Activated T-helper 2 cell treated with anti-CD3 and anti-CD28 coated beads, Interferon-gamma antibody, Interleukin-2, Interleukin-4, amounts not matched to agents 10 μg/mL and 5 μg/mL and 100 μg/mL, durations not matched to agents 14 hours and 24 hours and 36 hours (primary cell): ENCODE data around the gene PTPRU. TPM values are rescaled to one million over a fixed set of nuclear protein-coding genes. Genes with fewer than 3 reads are reported as not detected.
A peak's percentile ranks its signal among the peaks of the same experiment; 100 is the strongest.

ENCODE experiments used
- DNase-seq: peaks from one replicate; pipeline ENCODE4 v3.0.0; 2021; ENCODE audit warnings: low spot score
- H3K27ac Mint-ChIP-seq: one replicate; pipeline ENCODE4 v1.8.0; 2021; ENCODE audit warnings: mixed read lengths
- H3K27me3 Mint-ChIP-seq: one replicate; pipeline ENCODE4 v1.8.0; 2021; ENCODE audit warnings: low read depth, mixed read lengths
- H3K36me3 Mint-ChIP-seq: one replicate; pipeline ENCODE4 v1.8.0; 2021; ENCODE audit warnings: low read depth, mixed read lengths
- H3K4me1 Mint-ChIP-seq: one replicate; pipeline ENCODE4 v1.8.0; 2021; ENCODE audit warnings: low read depth, mixed read lengths
- H3K4me3 Mint-ChIP-seq: one replicate; pipeline ENCODE4 v1.8.0; 2021; ENCODE audit warnings: low read depth, mild to moderate bottlenecking, moderate library complexity, mixed read lengths
- H3K9me3 Mint-ChIP-seq: one replicate; pipeline ENCODE4 v1.8.0; 2021; ENCODE audit warnings: mixed read lengths
- intact Hi-C: fragments of 100-400 bp; cut with micrococcal nuclease; formaldehyde crosslinking; loops from one replicate; pipeline ENCODE4 v1.15.1; 2023
- total RNA-seq: library from RNA; stranded (reverse); gene quantifications from 2 replicates; pipeline ENCODE4 v1.2.3, GENCODE V29; 2022

Gene PTPRU
- total RNA-seq, 1 donor from 2014 or later = 0.30 TPM

DNA sequence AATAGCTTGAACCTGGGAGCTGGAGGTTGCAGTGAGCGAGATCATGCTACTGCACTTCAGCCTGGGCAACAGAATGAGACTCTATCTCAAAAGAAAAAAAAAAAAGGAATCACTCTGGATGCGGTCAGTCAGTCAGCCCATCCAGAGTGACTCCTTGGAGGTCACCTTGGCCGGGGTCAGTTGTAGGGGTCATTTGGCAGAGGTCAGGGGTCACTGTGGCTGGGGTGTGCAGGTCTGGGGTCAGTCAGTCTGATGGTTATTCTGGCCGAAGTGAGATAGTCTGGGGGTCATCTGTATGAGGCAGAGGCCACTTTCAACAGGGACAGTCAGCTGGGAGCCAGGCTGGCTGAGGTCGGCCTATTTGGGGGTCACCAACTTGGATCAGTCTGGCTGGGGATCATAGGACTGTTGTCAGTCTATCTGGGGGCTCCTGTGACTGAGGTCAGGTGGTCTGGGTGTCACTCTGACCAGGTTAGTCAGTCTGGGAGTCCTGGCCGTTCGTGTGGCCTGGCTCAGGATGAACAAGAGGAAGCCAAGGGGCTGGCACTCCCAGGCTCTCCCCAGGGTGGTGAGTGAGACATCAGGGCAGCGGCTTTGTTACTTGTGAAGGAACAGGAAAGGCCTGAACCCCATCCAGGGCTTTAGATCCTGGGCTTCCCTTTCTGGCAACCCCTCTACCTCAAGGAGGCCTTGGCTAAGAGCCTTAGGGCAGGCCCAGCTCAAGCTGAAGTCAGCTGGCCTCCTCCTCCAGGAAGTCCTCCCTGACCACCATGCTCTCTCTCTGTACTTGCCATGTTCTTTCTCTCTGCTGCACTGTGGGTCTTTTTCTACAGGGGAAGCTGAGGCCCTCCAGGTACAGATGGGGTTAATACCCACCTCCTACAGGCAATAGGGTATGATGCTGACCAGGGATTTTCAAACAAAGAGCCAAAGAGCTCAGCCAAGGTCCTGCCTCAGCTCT, 15.1 kb downstream of the PTPRU start:
- intact Hi-C loops = no loop called here
- no peaks in the 10 kb centered on the region for H3K9me3 Mint-ChIP-seq
- H3K4me3 Mint-ChIP-seq = no peak overlapping the region
- no peak for DNase-seq
- H3K36me3 Mint-ChIP-seq = no peaks in the 10 kb centered on the region
- H3K27ac Mint-ChIP-seq = no peak overlapping the region
- H3K27me3 Mint-ChIP-seq = peaks cover 10% of the 10 kb centered on the region
- no peaks in the 10 kb centered on the region for H3K4me1 Mint-ChIP-seq

DNA sequence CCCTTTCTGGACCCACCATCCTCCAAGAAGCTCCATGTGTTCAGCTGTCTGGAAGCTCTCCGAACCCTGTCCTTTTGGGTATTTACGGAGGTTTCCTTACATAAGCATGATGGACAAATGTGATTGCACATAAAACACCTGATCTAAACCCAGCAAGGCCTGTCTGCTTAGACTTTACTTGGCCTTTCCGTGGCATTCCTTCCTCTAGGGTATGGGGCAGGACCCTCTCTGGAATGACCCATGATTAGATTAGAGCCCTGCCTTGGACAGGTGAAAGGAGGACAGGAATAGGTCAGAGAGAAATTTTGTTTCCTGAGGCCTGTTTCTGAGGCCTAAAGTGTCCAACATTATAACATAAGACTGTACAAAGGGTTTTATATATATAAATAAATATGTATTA, 16.9 kb downstream of the PTPRU start:
- intact Hi-C loops = no loop called here
- no peaks in the 10 kb centered on the region for H3K36me3 Mint-ChIP-seq
- H3K9me3 Mint-ChIP-seq = no peaks in the 10 kb centered on the region
- H3K4me1 Mint-ChIP-seq = no peaks in the 10 kb centered on the region
- DNase-seq = no peak
- H3K27ac Mint-ChIP-seq = no peak overlapping the region
- H3K27me3 Mint-ChIP-seq = peaks cover 15% of the 10 kb centered on the region
- H3K4me3 Mint-ChIP-seq = no peak overlapping the region

DNA sequence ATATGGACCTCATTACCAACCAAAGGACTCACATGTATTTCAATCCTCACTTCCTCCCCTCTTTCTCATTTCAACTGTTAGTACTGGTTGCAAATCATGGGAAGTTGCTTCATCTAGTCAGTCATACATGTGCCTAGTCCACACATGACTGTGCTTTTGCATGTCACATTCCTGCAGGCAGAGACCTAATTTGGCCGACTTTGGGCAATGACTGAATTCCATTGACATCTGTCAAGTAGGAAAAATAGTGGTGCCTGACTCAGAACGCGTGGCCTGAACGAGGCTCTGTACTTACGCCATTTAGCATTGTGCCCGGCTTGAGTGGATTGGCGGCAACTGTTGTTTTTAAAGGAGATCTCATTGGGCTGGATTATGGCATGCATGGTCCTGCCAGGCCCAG, 18.0 kb downstream of the PTPRU start:
- no peak for DNase-seq
- no peaks in the 10 kb centered on the region for H3K4me1 Mint-ChIP-seq
- no peaks in the 10 kb centered on the region for H3K9me3 Mint-ChIP-seq
- no peak overlapping the region for H3K27ac Mint-ChIP-seq
- H3K36me3 Mint-ChIP-seq = no peaks in the 10 kb centered on the region
- intact Hi-C loops = no loop called here
- no peak overlapping the region for H3K4me3 Mint-ChIP-seq
- peaks cover 22% of the 10 kb centered on the region for H3K27me3 Mint-ChIP-seq

DNA sequence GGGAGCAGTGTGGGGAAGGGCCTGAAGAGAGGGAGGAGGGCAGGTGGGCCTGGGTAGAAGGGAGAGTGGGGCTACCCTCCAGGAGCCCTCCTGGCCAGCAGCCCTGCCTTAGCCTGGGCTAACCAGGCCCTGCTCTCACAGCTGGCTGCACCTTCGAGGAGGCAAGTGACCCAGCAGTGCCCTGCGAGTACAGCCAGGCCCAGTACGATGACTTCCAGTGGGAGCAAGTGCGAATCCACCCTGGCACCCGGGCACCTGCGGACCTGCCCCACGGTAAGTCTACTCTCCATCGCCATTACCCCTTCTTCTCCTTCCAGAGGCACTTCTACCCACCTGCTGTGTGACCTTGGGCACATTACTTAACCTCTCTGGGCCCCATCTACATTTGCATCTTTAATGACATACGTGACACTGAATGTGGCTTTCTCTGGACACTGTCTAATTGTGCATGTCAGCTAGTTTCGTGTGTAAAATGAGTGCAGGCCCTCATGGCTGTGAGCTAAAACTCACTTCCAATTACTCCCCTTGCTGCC, 18.9 kb downstream of the PTPRU start:
- H3K4me3 Mint-ChIP-seq = no peak overlapping the region

DNA sequence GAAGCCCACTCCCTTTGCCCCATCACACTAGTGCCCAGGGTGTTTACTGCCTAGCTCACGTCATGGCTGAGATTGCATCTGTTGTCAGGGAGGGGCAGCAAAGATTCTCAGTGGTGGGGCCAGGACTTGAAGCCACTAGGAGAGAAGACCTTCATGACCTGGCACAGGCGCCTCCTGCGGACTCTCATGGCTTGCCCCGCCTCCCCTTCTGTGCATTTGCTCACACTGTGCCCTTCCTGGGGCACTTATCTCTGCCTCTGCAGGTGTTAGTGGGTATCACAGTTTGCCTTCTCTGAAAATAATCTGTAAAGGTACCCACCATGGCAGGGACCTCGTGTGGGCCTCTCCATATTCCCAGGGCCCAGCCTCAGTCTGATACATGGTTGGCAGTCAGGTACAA, 20.1 kb downstream of the PTPRU start:
- DNase-seq = no peak
- Mint-ChIP-seq H3K36me3 (no peaks in the 10 kb centered on the region), H3K27me3 (peaks cover 35% of the 10 kb centered on the region), H3K27ac (no peak overlapping the region), H3K4me3 (no peak overlapping the region), H3K4me1 (peaks cover 3% of the 10 kb centered on the region), H3K9me3 (no peaks in the 10 kb centered on the region)
- intact Hi-C loops = no loop called here

More for the DNA sequence above, 18.9 kb downstream of the PTPRU start:
- intact Hi-C loops = no loop called here
- DNase-seq = no peak
- no peaks in the 10 kb centered on the region for H3K36me3 Mint-ChIP-seq
- no peaks in the 10 kb centered on the region for H3K9me3 Mint-ChIP-seq
- peaks cover 2% of the 10 kb centered on the region for H3K4me1 Mint-ChIP-seq
- H3K27me3 Mint-ChIP-seq = peaks cover 25% of the 10 kb centered on the region
- H3K27ac Mint-ChIP-seq = no peak overlapping the region

DNA sequence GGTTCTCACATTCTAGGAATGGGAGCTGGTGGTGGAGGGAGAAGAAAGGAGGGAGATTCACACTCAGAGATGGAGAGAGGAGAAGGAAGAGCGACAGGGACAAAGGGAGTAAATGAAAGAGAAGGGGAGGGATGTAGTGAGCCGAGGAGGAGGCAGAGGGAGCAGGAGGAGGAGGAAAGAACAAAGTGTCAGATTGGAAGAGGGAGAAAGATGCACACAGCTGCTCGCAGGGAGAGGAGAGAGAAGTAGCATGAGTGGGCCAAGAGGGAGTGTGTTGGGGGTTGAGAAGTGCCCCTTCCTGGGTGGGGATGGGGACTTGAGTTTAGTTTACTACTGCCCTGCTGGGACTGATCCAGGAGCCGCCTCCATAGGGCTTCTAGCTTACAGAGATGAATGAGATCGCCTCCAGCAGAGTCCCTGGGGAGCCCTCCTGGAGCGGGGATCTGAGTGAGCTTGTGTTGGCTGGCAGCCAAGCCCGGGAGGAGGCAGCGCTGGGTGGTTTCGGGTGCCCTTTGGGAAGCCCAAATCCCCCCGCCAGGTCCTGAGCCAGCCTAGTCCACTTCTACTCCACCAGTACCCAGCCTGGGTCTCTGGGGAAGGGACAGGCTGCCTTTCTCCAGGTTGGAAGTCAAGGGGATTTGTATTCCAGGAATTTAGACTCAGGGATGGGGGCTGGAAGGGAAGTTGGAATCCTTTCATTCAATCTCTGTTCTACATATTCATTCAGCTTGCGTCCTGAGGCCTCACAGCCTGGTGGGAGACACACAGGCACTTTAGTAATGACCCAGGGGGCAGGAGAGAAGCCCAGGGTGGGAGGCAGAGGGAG, 20.9 kb downstream of the PTPRU start:
- Mint-ChIP-seq H3K4me1 (peaks cover 3% of the 10 kb centered on the region), H3K27me3 (peaks cover 42% of the 10 kb centered on the region), H3K9me3 (no peaks in the 10 kb centered on the region), H3K4me3 (no peak overlapping the region), H3K36me3 (no peaks in the 10 kb centered on the region), H3K27ac (no peak overlapping the region)
- intact Hi-C loops = no loop called here
- no peak for DNase-seq

DNA sequence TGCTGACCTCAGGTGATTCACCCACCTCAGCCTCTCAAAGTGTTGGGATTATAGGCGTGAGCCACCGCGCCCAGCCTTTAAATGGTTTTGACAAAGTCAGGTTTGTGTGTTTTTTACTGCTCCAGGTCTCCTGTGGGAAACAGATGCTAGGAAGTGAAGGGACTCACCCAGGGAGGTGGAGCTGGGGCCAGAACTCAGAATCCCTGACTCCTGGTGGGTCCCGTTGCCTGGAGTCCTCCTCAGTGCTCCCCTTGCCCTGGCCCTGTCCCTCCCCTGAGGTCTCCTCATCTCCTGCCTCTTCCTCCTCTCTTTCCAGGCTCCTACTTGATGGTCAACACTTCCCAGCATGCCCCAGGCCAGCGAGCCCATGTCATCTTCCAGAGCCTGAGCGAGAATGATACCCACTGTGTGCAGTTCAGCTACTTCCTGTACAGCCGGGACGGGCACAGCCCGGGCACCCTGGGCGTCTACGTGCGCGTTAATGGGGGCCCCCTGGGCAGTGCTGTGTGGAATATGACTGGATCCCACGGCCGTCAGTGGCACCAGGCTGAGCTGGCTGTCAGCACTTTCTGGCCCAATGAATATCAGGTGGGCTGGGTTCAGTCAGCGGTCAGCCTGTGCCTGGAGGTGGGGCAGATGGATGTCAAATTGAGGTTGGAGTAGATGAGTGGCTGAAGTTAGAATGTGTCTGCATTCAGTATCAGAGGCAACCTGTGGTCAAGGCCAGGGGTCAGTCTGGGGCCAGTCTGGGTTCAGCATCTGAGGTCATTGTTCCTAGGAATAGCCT, 22.1 kb downstream of the PTPRU start:
- H3K4me3 Mint-ChIP-seq = peak overlapping the region; percentile 10
- no peak for DNase-seq
- H3K9me3 Mint-ChIP-seq = no peaks in the 10 kb centered on the region
- peaks cover 3% of the 10 kb centered on the region for H3K4me1 Mint-ChIP-seq
- intact Hi-C loops = no loop called here
- no peak overlapping the region for H3K27ac Mint-ChIP-seq
- H3K36me3 Mint-ChIP-seq = no peaks in the 10 kb centered on the region
- H3K27me3 Mint-ChIP-seq = peaks cover 46% of the 10 kb centered on the region

DNA sequence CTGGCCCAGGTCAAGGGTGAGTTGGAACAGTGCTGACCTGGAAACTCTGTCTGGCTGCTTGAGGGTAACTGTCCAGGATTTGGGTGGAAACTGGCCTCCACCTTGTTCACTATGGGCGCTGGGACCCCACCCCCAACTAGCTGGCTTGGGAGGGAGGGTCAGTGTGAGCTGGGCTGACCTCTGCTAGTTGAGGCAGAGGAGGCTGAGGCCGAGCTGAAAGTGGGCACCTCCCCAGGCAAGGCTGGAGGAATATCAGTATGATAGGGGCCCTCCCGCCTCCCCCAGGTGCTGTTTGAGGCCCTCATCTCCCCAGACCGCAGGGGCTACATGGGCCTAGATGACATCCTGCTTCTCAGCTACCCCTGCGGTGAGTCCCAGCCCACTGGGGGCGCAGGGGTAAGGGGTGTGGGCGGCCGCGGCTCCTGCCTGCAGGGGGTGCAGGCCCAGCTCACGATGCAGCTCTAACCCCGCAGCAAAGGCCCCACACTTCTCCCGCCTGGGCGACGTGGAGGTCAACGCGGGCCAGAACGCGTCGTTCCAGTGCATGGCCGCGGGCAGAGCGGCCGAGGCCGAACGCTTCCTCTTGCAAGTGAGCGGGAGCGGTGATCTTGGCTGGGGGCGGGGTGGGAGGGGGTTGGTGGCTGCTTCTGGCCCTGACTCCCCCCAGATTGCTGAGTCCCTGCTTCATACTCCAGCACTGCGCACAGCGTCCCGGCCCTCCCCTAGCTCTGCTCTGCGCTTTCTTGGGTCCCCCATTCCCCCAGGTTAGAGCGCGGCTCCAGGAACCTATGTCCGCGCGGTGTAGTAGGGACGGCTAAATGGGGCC, 22.9 kb downstream of the PTPRU start:
- intact Hi-C loops = no loop called here
- Mint-ChIP-seq H3K27ac (no peak overlapping the region), H3K36me3 (no peaks in the 10 kb centered on the region), H3K4me1 (peaks cover 3% of the 10 kb centered on the region), H3K9me3 (no peaks in the 10 kb centered on the region), H3K4me3 (peak overlapping the region; percentile 45), H3K27me3 (peaks cover 48% of the 10 kb centered on the region)
- DNase-seq = no peak

DNA sequence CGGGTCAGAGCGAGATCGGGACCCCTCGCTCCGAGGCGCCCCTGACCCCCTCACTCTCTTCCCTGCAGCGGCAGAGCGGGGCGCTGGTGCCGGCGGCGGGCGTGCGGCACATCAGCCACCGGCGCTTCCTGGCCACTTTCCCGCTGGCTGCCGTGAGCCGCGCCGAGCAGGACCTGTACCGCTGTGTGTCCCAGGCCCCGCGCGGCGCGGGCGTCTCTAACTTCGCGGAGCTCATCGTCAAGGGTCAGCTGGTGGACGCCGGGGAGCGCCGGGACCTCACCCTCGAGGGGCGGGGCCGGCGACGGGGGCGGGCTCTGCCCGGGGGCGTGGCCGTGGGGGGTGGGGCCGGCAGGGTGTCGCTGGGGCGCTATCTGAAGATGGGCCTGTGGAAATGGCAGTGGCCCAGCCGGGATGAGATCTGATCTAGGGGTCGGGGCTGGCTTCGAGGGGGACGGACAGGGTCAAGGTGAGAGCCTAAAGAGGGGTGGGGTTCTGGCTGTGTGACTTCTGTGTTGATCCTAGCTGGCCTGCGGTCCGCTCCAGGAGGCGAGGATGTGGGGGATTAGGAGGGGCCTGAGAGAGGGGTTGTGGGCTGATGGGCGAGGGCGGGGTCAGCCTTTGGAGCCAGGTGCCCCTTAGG, 23.6 kb downstream of the PTPRU start:
- H3K4me3 Mint-ChIP-seq = peak overlapping the region; percentile 66
- no peak for DNase-seq
- H3K4me1 Mint-ChIP-seq = peaks cover 3% of the 10 kb centered on the region
- no peaks in the 10 kb centered on the region for H3K9me3 Mint-ChIP-seq
- H3K27me3 Mint-ChIP-seq = peaks cover 47% of the 10 kb centered on the region
- intact Hi-C loops = no loop called here
- no peak overlapping the region for H3K27ac Mint-ChIP-seq
- H3K36me3 Mint-ChIP-seq = no peaks in the 10 kb centered on the region

DNA sequence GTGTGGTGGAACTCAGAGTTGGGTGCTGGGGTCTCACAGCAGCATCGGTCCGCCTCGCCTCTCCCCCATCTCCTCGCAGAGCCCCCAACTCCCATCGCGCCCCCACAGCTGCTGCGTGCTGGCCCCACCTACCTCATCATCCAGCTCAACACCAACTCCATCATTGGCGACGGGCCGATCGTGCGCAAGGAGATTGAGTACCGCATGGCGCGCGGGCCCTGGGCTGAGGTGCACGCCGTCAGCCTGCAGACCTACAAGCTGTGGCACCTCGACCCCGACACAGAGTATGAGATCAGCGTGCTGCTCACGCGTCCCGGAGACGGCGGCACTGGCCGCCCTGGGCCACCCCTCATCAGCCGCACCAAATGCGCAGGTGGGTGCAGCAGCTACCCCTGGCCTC, 24.2 kb downstream of the PTPRU start:
- intact Hi-C loops = no loop called here
- Mint-ChIP-seq H3K27ac (no peak overlapping the region), H3K4me1 (peaks cover 3% of the 10 kb centered on the region), H3K9me3 (no peaks in the 10 kb centered on the region), H3K36me3 (no peaks in the 10 kb centered on the region), H3K27me3 (peaks cover 47% of the 10 kb centered on the region), H3K4me3 (no peak overlapping the region)
- no peak for DNase-seq

DNA sequence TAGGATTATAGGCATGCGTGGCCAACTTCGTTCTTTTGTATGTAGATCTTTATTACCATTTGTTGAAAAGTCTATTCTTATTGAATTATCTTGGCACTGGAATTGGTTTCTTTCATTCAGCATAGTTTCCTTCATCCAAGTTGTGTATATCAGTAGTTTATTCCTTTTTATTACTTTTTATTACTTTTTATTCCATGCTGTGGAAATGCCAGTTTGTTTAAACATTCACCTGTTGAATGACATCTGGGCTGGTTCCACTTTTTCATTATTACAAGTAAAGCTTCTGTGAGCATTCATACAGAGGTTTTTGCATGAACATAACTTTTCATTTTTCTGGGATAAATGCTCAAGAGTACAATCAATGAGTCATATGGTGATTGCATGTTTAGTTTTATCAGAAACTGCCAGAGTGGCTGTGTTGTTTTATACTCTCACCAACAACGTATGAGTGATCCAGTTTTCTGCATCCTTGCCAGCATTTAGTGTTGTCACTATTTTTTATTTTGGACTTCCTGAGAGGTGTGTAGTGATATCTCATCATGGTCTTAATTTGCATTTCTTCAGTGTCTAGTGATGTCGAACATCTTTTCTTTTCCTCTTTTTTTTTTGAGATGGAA, 28.6 kb downstream of the PTPRU start:
- Mint-ChIP-seq H3K36me3 (no peaks in the 10 kb centered on the region), H3K4me1 (peaks cover 3% of the 10 kb centered on the region), H3K27ac (no peak overlapping the region), H3K27me3 (peaks cover 50% of the 10 kb centered on the region), H3K4me3 (no peak overlapping the region), H3K9me3 (no peaks in the 10 kb centered on the region)
- intact Hi-C loops = no loop called here
- no peak for DNase-seq
